GM21723 (cell line): ENCODE data around the gene SF3B1.
A peak's percentile ranks its signal among the peaks of the same experiment; 100 is the strongest.
"Not testable (repeated sequence)": the region's sequence is repeated elsewhere in the genome, so short reads cannot be mapped to it uniquely, and the experiment has no call there.

ENCODE experiments used
- ATAC-seq: cut with Tn5 transposase; IDR thresholded peaks from one replicate; pipeline ENCODE4 v1.9.1; 2021; ENCODE audit warnings: mild to moderate bottlenecking, moderate library complexity; ENCODE audit not compliant: unreplicated experiment

The SF3B1 gene

GRCh38 chr2:197434541-197435513 is at the start of gene SF3B1:
Gene SF3B1, minus strand, starts transcription at chr2:197435028. Its CDS starts 29 bp downstream, at chr2:197434999.
- peak; percentile 94 for ATAC-seq

GRCh38 chr2:197484248-197484647 is 49.4 kb upstream of the SF3B1 start:
- ATAC-seq: not testable (repeated sequence)

- ATAC-seq: no peak
These were observed 45.6 kb upstream of the SF3B1 start for GRCh38 chr2:197480165-197481036.

- ATAC-seq: no peak
These were observed 43.0 kb upstream of the SF3B1 start for GRCh38 chr2:197477797-197478196.

- no peak for ATAC-seq
These were observed 37.3 kb upstream of the SF3B1 start for GRCh38 chr2:197472166-197472565.

- no peak for ATAC-seq
These were observed 29.3 kb upstream of the SF3B1 start for GRCh38 chr2:197464175-197464574.

- no peak for ATAC-seq
These were observed 26.2 kb upstream of the SF3B1 start for GRCh38 chr2:197461057-197461456.

- ATAC-seq: no peak
These were observed 25.8 kb upstream of the SF3B1 start for GRCh38 chr2:197460649-197461048.

GRCh38 chr2:197455428-197455827 is 20.6 kb upstream of the SF3B1 start:
- no peak for ATAC-seq

- no peak for ATAC-seq
These were observed 20.1 kb upstream of the SF3B1 start for GRCh38 chr2:197454923-197455322.

- peak; percentile 39 for ATAC-seq
These were observed 19.1 kb upstream of the SF3B1 start for GRCh38 chr2:197453914-197454398.

- peak; percentile 96 for ATAC-seq
These were observed 18.5 kb upstream of the SF3B1 start, which contains the start of gene COQ10B for GRCh38 chr2:197453123-197453913. Gene COQ10B, plus strand, starts transcription at chr2:197453552. Its CDS starts 9 bp downstream, at chr2:197453561.

- no peak for ATAC-seq
These were observed 17.9 kb upstream of the SF3B1 start for GRCh38 chr2:197452754-197453122.

- ATAC-seq: not testable (repeated sequence)
These were observed 16.1 kb upstream of the SF3B1 start for GRCh38 chr2:197450935-197451358.

- no peak for ATAC-seq
These were observed 15.6 kb upstream of the SF3B1 start for GRCh38 chr2:197450465-197450864.

- ATAC-seq: no peak
These were observed 12.0 kb upstream of the SF3B1 start for GRCh38 chr2:197446844-197447243.

- no peak for ATAC-seq
These were observed 10.9 kb upstream of the SF3B1 start for GRCh38 chr2:197445746-197446145.

GRCh38 chr2:197442857-197443256 is 8.0 kb upstream of the SF3B1 start:
- no peak for ATAC-seq

- no peak for ATAC-seq
These were observed 2.6 kb upstream of the SF3B1 start for GRCh38 chr2:197437380-197437779.
